ENCODE measurements around the gene SPATC1L. TPM values are rescaled to one million over a fixed set of nuclear protein-coding genes. Genes with fewer than 3 reads are reported as not detected.

Gene SPATC1L
- total RNA-seq, 2 donors from 2014 or later, result 7.1 to 8.9 TPM

- no peak for ATAC-seq
- H3K27ac Mint-ChIP-seq, result no peak overlapping the region
- no peak for DNase-seq (ENCODE audit: low spot score in 2 of 2)
- H3K36me3 Mint-ChIP-seq, result no peaks in the 10 kb centered on the region
- H3K9me3 Mint-ChIP-seq, result peaks cover 0 to 4% of the 10 kb centered on the region in 2 donors
Observed at GRCh38 chr21:46128106-46128932, 55.9 kb downstream of the SPATC1L start.

GRCh38 chr21:46127239-46128105 lies 56.8 kb downstream of the SPATC1L start:
- ATAC-seq, result no peak
- DNase-seq (ENCODE audit: low spot score in 2 of 2), result no peak
- Mint-ChIP-seq H3K36me3 (no peaks in the 10 kb centered on the region), H3K27ac (no peak overlapping the region), H3K9me3 (peaks cover 0 to 4% of the 10 kb centered on the region in 2 donors)

- ATAC-seq (peak in 1 of 2 donors; percentile 13), DNase-seq (ENCODE audit: low spot score in 2 of 2) (no peak)
- H3K9me3 Mint-ChIP-seq, result peaks cover 0 to 4% of the 10 kb centered on the region in 2 donors
- peak overlapping the region in 1 of 2 donors; percentile 51 for H3K27ac Mint-ChIP-seq
- no peaks in the 10 kb centered on the region for H3K36me3 Mint-ChIP-seq
Observed at GRCh38 chr21:46126309-46127238, 57.7 kb downstream of the SPATC1L start.

- Mint-ChIP-seq H3K9me3 (peaks cover 0 to 4% of the 10 kb centered on the region in 2 donors), H3K36me3 (no peaks in the 10 kb centered on the region), H3K27ac (peak overlapping the region in 1 of 2 donors; percentile 51)
- ATAC-seq, result no peak
- DNase-seq (ENCODE audit: low spot score in 2 of 2), result peak in 1 of 2 donors; percentile 50
Observed at GRCh38 chr21:46125846-46126301, 58.4 kb downstream of the SPATC1L start.

GRCh38 chr21:46124926-46125845 lies 59.1 kb downstream of the SPATC1L start:
- Mint-ChIP-seq H3K27ac (peak overlapping the region in 1 of 2 donors; percentile 51), H3K36me3 (no peaks in the 10 kb centered on the region), H3K9me3 (peaks cover 0 to 4% of the 10 kb centered on the region in 2 donors)
- ATAC-seq (no peak), DNase-seq (ENCODE audit: low spot score in 2 of 2) (no peak)

GRCh38 chr21:46124083-46124925 lies 60.0 kb downstream of the SPATC1L start:
- peak in 1 of 2 donors; percentile 44 for DNase-seq (ENCODE audit: low spot score in 2 of 2)
- peaks cover 0 to 4% of the 10 kb centered on the region in 2 donors for H3K9me3 Mint-ChIP-seq
- no peaks in the 10 kb centered on the region for H3K36me3 Mint-ChIP-seq
- no peak for ATAC-seq
- no peak overlapping the region for H3K27ac Mint-ChIP-seq

- H3K36me3 Mint-ChIP-seq, result no peaks in the 10 kb centered on the region
- ATAC-seq, result no peak
- DNase-seq (ENCODE audit: low spot score in 2 of 2), result peak in 1 of 2 donors; percentile 34
- H3K27ac Mint-ChIP-seq, result no peak overlapping the region
- H3K9me3 Mint-ChIP-seq, result peaks cover 0 to 4% of the 10 kb centered on the region in 2 donors
Observed at GRCh38 chr21:46122758-46123683, 61.2 kb downstream of the SPATC1L start.

GRCh38 chr21:46122237-46122671 lies 62.0 kb downstream of the SPATC1L start:
- H3K9me3 Mint-ChIP-seq, result peaks cover 0 to 4% of the 10 kb centered on the region in 2 donors
- DNase-seq (ENCODE audit: low spot score in 2 of 2) (peak in 1 of 2 donors; percentile 45), ATAC-seq (no peak)
- no peaks in the 10 kb centered on the region for H3K36me3 Mint-ChIP-seq
- H3K27ac Mint-ChIP-seq, result peak overlapping the region; percentile 75 to 87

- Mint-ChIP-seq H3K9me3 (peaks cover 0 to 4% of the 10 kb centered on the region in 2 donors), H3K36me3 (no peaks in the 10 kb centered on the region), H3K27ac (peak overlapping the region; percentile 75 to 87)
- ATAC-seq (no peak), DNase-seq (ENCODE audit: low spot score in 2 of 2) (peak in 1 of 2 donors; percentile 53)
Observed at GRCh38 chr21:46121286-46122221, 62.7 kb downstream of the SPATC1L start.

- Mint-ChIP-seq H3K27ac (no peak overlapping the region), H3K36me3 (no peaks in the 10 kb centered on the region), H3K9me3 (peaks cover 0 to 4% of the 10 kb centered on the region in 2 donors)
- no peak for ATAC-seq
- peak in 1 of 2 donors; percentile 52 for DNase-seq (ENCODE audit: low spot score in 2 of 2)
Observed at GRCh38 chr21:46120301-46121285, 63.7 kb downstream of the SPATC1L start.

GRCh38 chr21:46119637-46120271 lies 64.5 kb downstream of the SPATC1L start:
- no peak for ATAC-seq
- peaks cover 0 to 4% of the 10 kb centered on the region in 2 donors for H3K9me3 Mint-ChIP-seq
- peak in 1 of 2 donors; percentile 38 for DNase-seq (ENCODE audit: low spot score in 2 of 2)
- no peak overlapping the region for H3K27ac Mint-ChIP-seq
- H3K36me3 Mint-ChIP-seq, result peaks cover 0 to 7% of the 10 kb centered on the region in 2 donors
